ENCODE results near the gene MED16. TPM values are rescaled to one million over a fixed set of nuclear protein-coding genes. Genes with fewer than 3 reads are reported as not detected.
A peak's percentile ranks its signal among the peaks of the same experiment; 100 is the strongest.

Gene MED16
- polyA plus RNA-seq, 3 donors, result 20.7 to 37.4 (median 32.8) TPM

- Histone ChIP-seq H3K36me3 (replicated peaks in 1 of 2; ENCODE audit: control insufficient read depth in 1 of 2, insufficient read depth in 2 of 2, low read length in 2 of 2) (peaks cover 5 to 38% of the 10 kb centered on the region in 2 donors), H3K27me3 (ENCODE audit: control insufficient read depth in 2 of 2, insufficient read depth in 2 of 2, low read length in 2 of 2) (no peaks in the 10 kb centered on the region), H3K4me2 (replicated peaks; ENCODE audit: extremely low read depth, low read length, poor library complexity, severe bottlenecking) (no peak overlapping the region), H3K27ac (ENCODE audit: low read depth in 1 of 2, low read length in 2 of 2) (no peak overlapping the region), H3K79me2 (ENCODE audit: insufficient read depth, low read length) (peaks cover 100% of the 10 kb centered on the region), H3K9ac (ENCODE audit: insufficient read depth, low read length, poor library complexity, severe bottlenecking) (no peak overlapping the region), H3K9me3 (replicated peaks in 1 of 2; ENCODE audit: control insufficient read depth in 1 of 2, insufficient read depth in 1 of 2, low read length in 2 of 2) (no peaks in the 10 kb centered on the region), H3K4me1 (ENCODE audit: control insufficient read depth in 1 of 2, insufficient read depth in 2 of 2, low read length in 2 of 2) (peaks cover 55 to 72% of the 10 kb centered on the region in 2 donors), H4K20me1 (ENCODE audit: insufficient read depth, low read length) (peaks cover 100% of the 10 kb centered on the region), H2AFZ (ENCODE audit: insufficient read depth, low read depth, low read length, poor library complexity, severe bottlenecking) (no peak overlapping the region), H3K4me3 (replicated peaks in 1 of 3; ENCODE audit: low read depth in 2 of 3, low read length in 3 of 3) (no peak overlapping the region)
- WGBS (ENCODE audit: insufficient coverage), result 92% methylated on average over 7 of the region's 16 CpGs
- Mint-ChIP-seq H3K27me3 (ENCODE audit: low read depth in 3 of 3) (peaks cover 0 to 1% (median 0%) of the 10 kb centered on the region in 3 donors), H3K4me3 (no peak overlapping the region), H3K36me3 (peaks cover 22 to 43% of the 10 kb centered on the region in 2 donors), H3K27ac (peak overlapping the region in 2 of 7 donors; percentile 64 to 77), H3K9me3 (peaks cover 0 to 2% (median 0%) of the 10 kb centered on the region in 7 donors), H3K4me1 (peaks cover 64% of the 10 kb centered on the region)
- intact Hi-C loops (cut with micrococcal nuclease), result no loop called here
- peak in 2 of 3 donors; percentile 49 to 52 for DNase-seq
- no peak for TF ChIP-seq CTCF (IDR thresholded peaks at IDR 0.05)
Observed at GRCh38 chr19:937259-937694, 44.3 kb upstream of the MED16 start.

- Histone ChIP-seq H3K27ac (ENCODE audit: low read depth in 1 of 2, low read length in 2 of 2) (no peak overlapping the region), H3K4me2 (replicated peaks; ENCODE audit: extremely low read depth, low read length, poor library complexity, severe bottlenecking) (no peak overlapping the region), H3K9ac (ENCODE audit: insufficient read depth, low read length, poor library complexity, severe bottlenecking) (no peak overlapping the region), H4K20me1 (ENCODE audit: insufficient read depth, low read length) (peaks cover 99% of the 10 kb centered on the region), H3K4me3 (replicated peaks in 1 of 3; ENCODE audit: low read depth in 2 of 3, low read length in 3 of 3) (no peak overlapping the region), H3K79me2 (ENCODE audit: insufficient read depth, low read length) (peaks cover 100% of the 10 kb centered on the region), H3K4me1 (ENCODE audit: control insufficient read depth in 1 of 2, insufficient read depth in 2 of 2, low read length in 2 of 2) (peaks cover 56 to 75% of the 10 kb centered on the region in 2 donors), H2AFZ (ENCODE audit: insufficient read depth, low read depth, low read length, poor library complexity, severe bottlenecking) (no peak overlapping the region), H3K36me3 (replicated peaks in 1 of 2; ENCODE audit: control insufficient read depth in 1 of 2, insufficient read depth in 2 of 2, low read length in 2 of 2) (peaks cover 5 to 44% of the 10 kb centered on the region in 2 donors), H3K9me3 (replicated peaks in 1 of 2; ENCODE audit: control insufficient read depth in 1 of 2, insufficient read depth in 1 of 2, low read length in 2 of 2) (no peaks in the 10 kb centered on the region), H3K27me3 (ENCODE audit: control insufficient read depth in 2 of 2, insufficient read depth in 2 of 2, low read length in 2 of 2) (no peaks in the 10 kb centered on the region)
- Mint-ChIP-seq H3K36me3 (peaks cover 28 to 48% of the 10 kb centered on the region in 2 donors), H3K4me1 (peaks cover 69% of the 10 kb centered on the region), H3K9me3 (peaks cover 0 to 2% (median 0%) of the 10 kb centered on the region in 7 donors), H3K27ac (no peak overlapping the region), H3K4me3 (no peak overlapping the region), H3K27me3 (ENCODE audit: low read depth in 3 of 3) (peaks cover 0 to 1% (median 0%) of the 10 kb centered on the region in 3 donors)
- WGBS (ENCODE audit: insufficient coverage), result 97% methylated on average over 9 of the region's 10 CpGs
- DNase-seq, result no peak
- TF ChIP-seq CTCF (IDR thresholded peaks at IDR 0.05), result no peak
- intact Hi-C loops (cut with micrococcal nuclease), result no loop called here
Observed at GRCh38 chr19:936175-936546, 43.2 kb upstream of the MED16 start.
